HCT116 (cell line): ENCODE results near the gene PTPN13. TPM values are rescaled to one million over a fixed set of nuclear protein-coding genes. Genes with fewer than 3 reads are reported as not detected.

ENCODE experiments used
- ATAC-seq: fragments of 200-7000 bp; cut with Tn5 transposase; 2 replicates; pipeline ENCODE4 v1.9.1; 2020; ENCODE audit warnings: mild to moderate bottlenecking, moderate library complexity
- BruUV-seq: library from RNA; stranded (reverse); fragments of 400-500 nt; replicated peaks from 2 replicates; lab custom pipeline; 2021; lab: Mats Ljungman, UMichigan
- CTCF ChIA-PET: fragments of 300-600 bp; sonication (Branson Sonifier 250); formaldehyde crosslinking; loops from one replicate; lab custom pipeline; 2021; ENCODE audit warnings: antibody characterized with exemption; lab: Charles Lee
- POLR2A ChIA-PET: fragments of 300-600, 350-600 bp; sonication (Branson Sonifier 250); formaldehyde crosslinking; loops from one replicate; lab custom pipeline; 2021; ENCODE audit warnings: antibody characterized with exemption; lab: Charles Lee
- RAD21 ChIA-PET, 2 experiments: fragments of 300-600 bp; sonication (Branson Sonifier 250); formaldehyde crosslinking; loops; one replicate each; lab custom pipeline; 2023; ENCODE audit warnings: low total read pairs in 2 of 2; ENCODE audit not compliant: uncharacterized antibody in 2 of 2, unreplicated experiment in 2 of 2, low non-redundant PET in 1 of 2; lab: Charles Lee
- DNase-seq: peaks from one replicate; pipeline ENCODE4 v3.0.0-alpha.2; 2010; ENCODE audit warnings: low read depth, low spot score
- H2AFZ ChIP-seq: fragments of 200-600 bp; shearing (Covaris generic), sonication (generic); 2 replicates; pipeline ENCODE4 v1.6.1; 2017; ENCODE audit warnings: low read depth, mixed run types, mixed read lengths, antibody characterized with exemption, low read length; ENCODE audit not compliant: poor library complexity, severe bottlenecking
- H3K27ac ChIP-seq: 2 replicates; pipeline ENCODE4 v1.5.1; 2012; ENCODE audit warnings: low read depth, low read length
- H3K27me3 ChIP-seq: fragments of 200-600 bp; sonication (generic); 2 replicates; pipeline ENCODE4 v1.6.1; 2016; ENCODE audit warnings: mixed run types, low read length, mixed read lengths; ENCODE audit not compliant: insufficient read depth
- H3K36me3 ChIP-seq, 2 experiments: fragments of 200-500 bp in 1 of 2; fragments of 200-600 bp in 1 of 2; sonication (Bioruptor generic) in 1 of 2; sonication (generic) in 1 of 2; 2 replicates each; pipeline versions ENCODE4 v1.5.1 to v1.6.1; 2014 to 2016; ENCODE audit warnings: low read length in 2 of 2, inconsistent platforms in 1 of 2, mixed read lengths in 1 of 2, mixed run types in 1 of 2; ENCODE audit not compliant: insufficient read depth in 2 of 2, control insufficient read depth in 1 of 2
- H3K4me1 ChIP-seq, 2 experiments: fragments of 200-600 bp in 1 of 2; sonication (generic) in 1 of 2; 2 replicates each; pipeline versions ENCODE4 v1.5.1 to v1.6.1; 2012 to 2017; ENCODE audit warnings: low read length in 2 of 2, inconsistent platforms in 1 of 2, mild to moderate bottlenecking in 1 of 2, mixed read lengths in 1 of 2, mixed run types in 1 of 2, moderate library complexity in 1 of 2; ENCODE audit not compliant: insufficient read depth in 2 of 2, control insufficient read depth in 1 of 2
- H3K4me2 ChIP-seq: fragments of 200-600 bp; sonication (generic); 2 replicates; pipeline ENCODE4 v1.6.1; 2017; ENCODE audit warnings: mixed run types, low read length, mixed read lengths
- H3K4me3 ChIP-seq, 2 experiments: fragments of 200-600 bp in 1 of 2; sonication (generic) in 1 of 2; replicated peaks in 1 of 2; 2 replicates each; pipeline ENCODE4 v1.5.1; 2011 to 2016; ENCODE audit warnings: low read length in 2 of 2, control low read depth in 1 of 2, low read depth in 1 of 2, mild to moderate bottlenecking in 1 of 2, mixed read lengths in 1 of 2, mixed run types in 1 of 2
- H3K79me2 ChIP-seq: fragments of 200-600 bp; sonication (generic); 2 replicates; pipeline ENCODE4 v1.6.1; 2017; ENCODE audit warnings: mild to moderate bottlenecking, mixed run types, low read length, moderate library complexity, mixed read lengths; ENCODE audit not compliant: insufficient read depth
- H3K9ac ChIP-seq: fragments of 200-600 bp; sonication (generic); 2 replicates; pipeline ENCODE4 v1.6.1; 2016; ENCODE audit warnings: low read length, mixed read lengths
- H3K9me2 ChIP-seq: fragments of 200-600 bp; sonication (generic), shearing (Covaris generic); 2 replicates; pipeline ENCODE4 v1.6.1; 2017; ENCODE audit warnings: mixed run types, mild to moderate bottlenecking, moderate library complexity; ENCODE audit not compliant: insufficient read depth
- H3K9me3 ChIP-seq, 2 experiments: fragments of 200-500 bp in 1 of 2; fragments of 200-600 bp in 1 of 2; sonication (Bioruptor generic) in 1 of 2; sonication (generic) in 1 of 2; 2 replicates each; pipeline ENCODE4 v1.6.1; 2014 to 2017; ENCODE audit warnings: low read length in 2 of 2, mixed read lengths in 2 of 2, inconsistent platforms in 1 of 2, low read depth in 1 of 2, mild to moderate bottlenecking in 1 of 2, mixed run types in 1 of 2, moderate library complexity in 1 of 2; ENCODE audit not compliant: control insufficient read depth in 1 of 2, insufficient read depth in 1 of 2
- H4K20me1 ChIP-seq: fragments of 200-600 bp; sonication (generic), shearing (Covaris generic); 2 replicates; pipeline ENCODE4 v1.6.1; 2017; ENCODE audit warnings: mixed run types, mild to moderate bottlenecking, moderate library complexity; ENCODE audit not compliant: insufficient read depth
- CEBPB ChIP-seq: IDR thresholded peaks from 2 replicates; pipeline ENCODE4 v1.6.1; 2012; ENCODE audit warnings: low read depth
- EGR1 ChIP-seq: IDR thresholded peaks from 2 replicates; pipeline ENCODE4 v1.6.1; 2012; ENCODE audit warnings: low read depth
- EZH2 ChIP-seq: fragments of 200-600 bp; sonication (generic); IDR thresholded peaks from 2 replicates; pipeline ENCODE4 v1.6.1; 2017; ENCODE audit warnings: antibody characterized with exemption, mixed run types
- EZH2phosphoT487 ChIP-seq: fragments of 200-600 bp; IDR thresholded peaks from 2 replicates; pipeline ENCODE4 v1.6.1; 2018; ENCODE audit warnings: antibody characterized with exemption, borderline replicate concordance
- JUND ChIP-seq: IDR thresholded peaks from 2 replicates; pipeline ENCODE4 v1.6.1; 2012
- REST ChIP-seq: IDR thresholded peaks from 2 replicates; pipeline ENCODE4 v1.6.1; 2012; ENCODE audit warnings: low read depth
- SP1 ChIP-seq: IDR thresholded peaks from 2 replicates; pipeline ENCODE4 v1.6.1; 2012; ENCODE audit warnings: low read depth
- SRF ChIP-seq: IDR thresholded peaks from 2 replicates; pipeline ENCODE4 v1.6.1; 2012; ENCODE audit warnings: low read depth
- YY1 ChIP-seq: IDR thresholded peaks from 2 replicates; pipeline ENCODE4 v1.6.1; 2011; ENCODE audit warnings: low read length, low read depth, moderate library complexity, mild to moderate bottlenecking; ENCODE audit not compliant: insufficient replicate concordance; ENCODE audit errors: extremely low read depth
- ZBTB33 ChIP-seq: IDR thresholded peaks from 2 replicates; pipeline ENCODE4 v1.6.1; 2011; ENCODE audit warnings: mild to moderate bottlenecking, low read length, moderate library complexity; ENCODE audit not compliant: insufficient replicate concordance; ENCODE audit errors: extremely low read depth
- ZNF274 ChIP-seq: fragments of 200-500 bp; sonication (Bioruptor generic); IDR thresholded peaks from 2 replicates; pipeline ENCODE4 v1.6.1; 2014; ENCODE audit warnings: mild to moderate bottlenecking, low read depth, low read length, inconsistent platforms
- intact Hi-C: fragments of 100-400 bp; cut with micrococcal nuclease; formaldehyde crosslinking; loops from 2 replicates; pipeline ENCODE4 v1.10.0; 2022
- total RNA-seq: library from RNA; stranded (reverse); gene quantifications from one replicate; pipeline ENCODE4 v1.2.1, GENCODE V29; 2021; ENCODE audit not compliant: unreplicated experiment
- TF ChIP-seq, protein P1 (sequence below): IDR thresholded peaks from 2 replicates; pipeline ENCODE4 v1.6.1; 2012
- TF ChIP-seq, protein P2 (sequence below), 3 experiments: fragments of 200-600 bp in 1 of 3; sonication (generic) in 1 of 3; IDR thresholded peaks in 2 of 3; conservative IDR thresholded peaks in 1 of 3; 2 replicates each; pipeline ENCODE4 v1.5.1; 2012 to 2017; ENCODE audit warnings: low read depth in 2 of 3, low read length in 2 of 3, antibody characterized with exemption in 1 of 3, borderline replicate concordance in 1 of 3, control low read depth in 1 of 3, mild to moderate bottlenecking in 1 of 3, mixed read lengths in 1 of 3, mixed run types in 1 of 3, moderate library complexity in 1 of 3; ENCODE audit not compliant: insufficient read depth in 1 of 3

The PTPN13 gene
- total RNA-seq, 1 experiment from 2014 or later: 14.6 TPM

GRCh38 chr4:86769794-86770193 is 175.7 kb downstream of the PTPN13 start:
- Histone ChIP-seq H3K27me3 (no peaks in the 10 kb centered on the region), H4K20me1 (no peaks in the 10 kb centered on the region), H3K9me2 (no peaks in the 10 kb centered on the region), H3K4me3 (no peak overlapping the region), H3K79me2 (no peaks in the 10 kb centered on the region), H3K27ac (no peak overlapping the region), H3K36me3 (0 out of 4 replicates have a peak, but pooled peaks cover 0 to 2% of the 10 kb centered on the region in 2 experiments), H3K4me2 (no peak overlapping the region), H3K9me3 (no peaks in the 10 kb centered on the region), H2AFZ (no peak overlapping the region), H3K9ac (no peak overlapping the region), H3K4me1 (no peaks in the 10 kb centered on the region)
- DNase-seq (no peak), ATAC-seq (no peak)
- TF ChIP-seq SRF: no peak
- TF ChIP-seq SP1: no peak
- no peak for TF ChIP-seq EGR1
- no peak for TF ChIP-seq EZH2phosphoT487
- TF ChIP-seq YY1: no peak
- no peak for TF ChIP-seq JUND
- TF ChIP-seq CEBPB: no peak
- no peak for TF ChIP-seq ZNF274
- no peak for TF ChIP-seq ZBTB33
- TF ChIP-seq, protein P1, sequence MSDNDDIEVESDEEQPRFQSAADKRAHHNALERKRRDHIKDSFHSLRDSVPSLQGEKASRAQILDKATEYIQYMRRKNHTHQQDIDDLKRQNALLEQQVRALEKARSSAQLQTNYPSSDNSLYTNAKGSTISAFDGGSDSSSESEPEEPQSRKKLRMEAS: no peak
- no peak for TF ChIP-seq EZH2
- no peak for TF ChIP-seq REST
- TF ChIP-seq, protein P2, sequence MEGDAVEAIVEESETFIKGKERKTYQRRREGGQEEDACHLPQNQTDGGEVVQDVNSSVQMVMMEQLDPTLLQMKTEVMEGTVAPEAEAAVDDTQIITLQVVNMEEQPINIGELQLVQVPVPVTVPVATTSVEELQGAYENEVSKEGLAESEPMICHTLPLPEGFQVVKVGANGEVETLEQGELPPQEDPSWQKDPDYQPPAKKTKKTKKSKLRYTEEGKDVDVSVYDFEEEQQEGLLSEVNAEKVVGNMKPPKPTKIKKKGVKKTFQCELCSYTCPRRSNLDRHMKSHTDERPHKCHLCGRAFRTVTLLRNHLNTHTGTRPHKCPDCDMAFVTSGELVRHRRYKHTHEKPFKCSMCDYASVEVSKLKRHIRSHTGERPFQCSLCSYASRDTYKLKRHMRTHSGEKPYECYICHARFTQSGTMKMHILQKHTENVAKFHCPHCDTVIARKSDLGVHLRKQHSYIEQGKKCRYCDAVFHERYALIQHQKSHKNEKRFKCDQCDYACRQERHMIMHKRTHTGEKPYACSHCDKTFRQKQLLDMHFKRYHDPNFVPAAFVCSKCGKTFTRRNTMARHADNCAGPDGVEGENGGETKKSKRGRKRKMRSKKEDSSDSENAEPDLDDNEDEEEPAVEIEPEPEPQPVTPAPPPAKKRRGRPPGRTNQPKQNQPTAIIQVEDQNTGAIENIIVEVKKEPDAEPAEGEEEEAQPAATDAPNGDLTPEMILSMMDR (IDR thresholded peaks at IDR 0.05 in 2 of 3, conservative IDR thresholded peaks at IDR 0.05 in 1 of 3; ENCODE audit: borderline replicate concordance in 1 of 3, insufficient read depth in 1 of 3, low read depth in 2 of 3, low read length in 2 of 3): no peak
- BruUV-seq: no TSS peak
- ChIA-PET RAD21 (no interaction called here), CTCF (no interaction called here), POLR2A (no interaction called here)
- intact Hi-C loops: no loop called here
